Suprapubic skin (tissue), 4 donors: Measurements from ENCODE around the gene RAD51AP2. TPM values are rescaled to one million over a fixed set of nuclear protein-coding genes. Genes with fewer than 3 reads are reported as not detected.

Experiments used
- DNase-seq, 2 donors: peaks; one replicate each; pipeline ENCODE4 v3.0.0-alpha.2; 2019; ENCODE audit warnings: low spot score in 2 of 2
- H3K27ac ChIP-seq: fragments of 200-600 bp; sonication (generic); one replicate; pipeline ENCODE4 v1.5.1; 2019
- H3K27me3 ChIP-seq: fragments of 200-600 bp; sonication (generic); one replicate; pipeline ENCODE4 v1.5.1; 2019
- H3K36me3 ChIP-seq: fragments of 200-600 bp; sonication (generic); one replicate; pipeline ENCODE4 v1.5.1; 2019
- H3K4me1 ChIP-seq: fragments of 200-600 bp; sonication (generic); one replicate; pipeline ENCODE4 v1.5.1; 2019
- H3K4me3 ChIP-seq: fragments of 200-600 bp; sonication (generic); one replicate; pipeline ENCODE4 v1.5.1; 2019; ENCODE audit warnings: mild to moderate bottlenecking
- H3K9me3 ChIP-seq: fragments of 200-600 bp; sonication (generic); one replicate; pipeline ENCODE4 v1.5.1; 2019
- CTCF ChIP-seq, 2 donors: fragments of 200-600 bp in 1 of 2; fragments of 450-650 bp in 1 of 2; sonication (generic) in 1 of 2; IDR thresholded peaks; one replicate each; pipeline ENCODE4 v1.5.1; 2016 to 2019; ENCODE audit warnings: antibody characterized with exemption in 2 of 2, mild to moderate bottlenecking in 1 of 2, moderate library complexity in 1 of 2
- EP300 ChIP-seq: sonication (generic); formaldehyde crosslinking; IDR thresholded peaks from one replicate; pipeline ENCODE4 v1.6.1; 2017; ENCODE audit warnings: antibody characterized with exemption
- POLR2A ChIP-seq, 2 donors: fragments of 450-650 bp; IDR thresholded peaks; one replicate each; pipeline ENCODE4 v1.6.1; 2017; ENCODE audit warnings: antibody characterized with exemption in 2 of 2, mild to moderate bottlenecking in 2 of 2, moderate library complexity in 2 of 2
- POLR2AphosphoS5 ChIP-seq, 3 donors: sonication (generic); formaldehyde crosslinking; IDR thresholded peaks; one replicate each; pipeline ENCODE4 v1.6.1; 2017; ENCODE audit warnings: antibody characterized with exemption in 3 of 3
- WGBS: methylation state at CpG from one replicate; pipeline ENCODE4 v1.1.5; 2018; 5-methylcytosine and 5-hydroxymethylcytosine counted together
- total RNA-seq, 4 donors: library from RNA; depleted of rRNA; stranded (reverse); fragments of >200 nt; gene quantifications; one replicate each; pipeline ENCODE4 v1.1.0, GENCODE V29; 2016

RAD51AP2 gene
- total RNA-seq, 4 donors from 2014 or later: 0.11 to 0.89 (median 0.18) TPM; not detected in 1

- TF ChIP-seq POLR2A (IDR thresholded peaks at IDR 0.05) (no peak), POLR2AphosphoS5 (IDR thresholded peaks at IDR 0.05) (no peak), EP300 (no peak), CTCF (IDR thresholded peaks at IDR 0.05) (no peak)
- Histone ChIP-seq H3K36me3 (no peaks in the 10 kb centered on the region), H3K4me1 (no peaks in the 10 kb centered on the region), H3K27ac (no peak overlapping the region), H3K4me3 (no peak overlapping the region), H3K27me3 (no peaks in the 10 kb centered on the region), H3K9me3 (no peaks in the 10 kb centered on the region)
- no peak for DNase-seq
- WGBS: 85% methylated on average over 2 of the region's 2 CpGs
These were observed 35.6 kb downstream of the RAD51AP2 start for GRCh38 chr2:17482651-17483050.

GRCh38 chr2:17479875-17480274 lies 38.4 kb downstream of the RAD51AP2 start:
- TF ChIP-seq POLR2AphosphoS5 (IDR thresholded peaks at IDR 0.05) (no peak), CTCF (IDR thresholded peaks at IDR 0.05) (no peak), EP300 (no peak), POLR2A (IDR thresholded peaks at IDR 0.05) (no peak)
- no peaks in the 10 kb centered on the region for H3K27me3 ChIP-seq
- H3K27ac ChIP-seq: no peak overlapping the region
- no peak overlapping the region for H3K4me3 ChIP-seq
- no peaks in the 10 kb centered on the region for H3K9me3 ChIP-seq
- no peaks in the 10 kb centered on the region for H3K36me3 ChIP-seq
- WGBS: 85% methylated on average over 2 of the region's 2 CpGs
- peaks cover 7% of the 10 kb centered on the region for H3K4me1 ChIP-seq
- DNase-seq: no peak

GRCh38 chr2:17476830-17477229 lies 41.4 kb downstream of the RAD51AP2 start:
- H3K4me3 ChIP-seq: no peak overlapping the region
- H3K9me3 ChIP-seq: no peaks in the 10 kb centered on the region
- WGBS: 46% methylated on average over 2 of the region's 2 CpGs
- H3K36me3 ChIP-seq: no peaks in the 10 kb centered on the region
- DNase-seq: no peak
- peaks cover 7% of the 10 kb centered on the region for H3K4me1 ChIP-seq
- H3K27ac ChIP-seq: no peak overlapping the region
- H3K27me3 ChIP-seq: no peaks in the 10 kb centered on the region
- TF ChIP-seq EP300: no peak

- 58% methylated on average over 2 of the region's 2 CpGs for WGBS
- no peaks in the 10 kb centered on the region for H3K36me3 ChIP-seq
- H3K27ac ChIP-seq: no peak overlapping the region
- H3K4me3 ChIP-seq: no peak overlapping the region
- no peak for TF ChIP-seq EP300
- no peak for TF ChIP-seq POLR2AphosphoS5 (IDR thresholded peaks at IDR 0.05)
- no peak for TF ChIP-seq CTCF (IDR thresholded peaks at IDR 0.05)
- peaks cover 1% of the 10 kb centered on the region for H3K9me3 ChIP-seq
- H3K27me3 ChIP-seq: no peaks in the 10 kb centered on the region
- no peak for DNase-seq
- peaks cover 7% of the 10 kb centered on the region for H3K4me1 ChIP-seq
These were observed 42.2 kb downstream of the RAD51AP2 start for GRCh38 chr2:17476064-17476463.

- Histone ChIP-seq H3K27me3 (no peaks in the 10 kb centered on the region), H3K27ac (no peak overlapping the region), H3K4me3 (no peak overlapping the region), H3K36me3 (no peaks in the 10 kb centered on the region), H3K9me3 (peaks cover 9% of the 10 kb centered on the region), H3K4me1 (peaks cover 7% of the 10 kb centered on the region)
- WGBS: 66% methylated on average over 1 of the region's 1 CpG
- no peak for DNase-seq
- TF ChIP-seq CTCF (IDR thresholded peaks at IDR 0.05) (no peak), POLR2AphosphoS5 (IDR thresholded peaks at IDR 0.05) (no peak), POLR2A (IDR thresholded peaks at IDR 0.05) (no peak), EP300 (no peak)
These were observed 43.0 kb downstream of the RAD51AP2 start for GRCh38 chr2:17475286-17475685.

GRCh38 chr2:17471979-17472378 lies 46.3 kb downstream of the RAD51AP2 start:
- DNase-seq: no peak
- TF ChIP-seq EP300: no peak
- TF ChIP-seq POLR2A (IDR thresholded peaks at IDR 0.05): no peak
- TF ChIP-seq POLR2AphosphoS5 (IDR thresholded peaks at IDR 0.05): no peak
- TF ChIP-seq CTCF (IDR thresholded peaks at IDR 0.05): no peak
- Histone ChIP-seq H3K9me3 (peaks cover 15% of the 10 kb centered on the region), H3K36me3 (no peaks in the 10 kb centered on the region), H3K27me3 (no peaks in the 10 kb centered on the region), H3K27ac (no peak overlapping the region), H3K4me1 (peaks cover 6% of the 10 kb centered on the region), H3K4me3 (no peak overlapping the region)
